Measurements from ENCODE around the gene DDX23. TPM values are rescaled to one million over a fixed set of nuclear protein-coding genes. Genes with fewer than 3 reads are reported as not detected.

Gene DDX23
- polyA plus RNA-seq, 2 of the 4 experiments (the other 2 are of a cell fraction), result 116 to 132 TPM

DNA sequence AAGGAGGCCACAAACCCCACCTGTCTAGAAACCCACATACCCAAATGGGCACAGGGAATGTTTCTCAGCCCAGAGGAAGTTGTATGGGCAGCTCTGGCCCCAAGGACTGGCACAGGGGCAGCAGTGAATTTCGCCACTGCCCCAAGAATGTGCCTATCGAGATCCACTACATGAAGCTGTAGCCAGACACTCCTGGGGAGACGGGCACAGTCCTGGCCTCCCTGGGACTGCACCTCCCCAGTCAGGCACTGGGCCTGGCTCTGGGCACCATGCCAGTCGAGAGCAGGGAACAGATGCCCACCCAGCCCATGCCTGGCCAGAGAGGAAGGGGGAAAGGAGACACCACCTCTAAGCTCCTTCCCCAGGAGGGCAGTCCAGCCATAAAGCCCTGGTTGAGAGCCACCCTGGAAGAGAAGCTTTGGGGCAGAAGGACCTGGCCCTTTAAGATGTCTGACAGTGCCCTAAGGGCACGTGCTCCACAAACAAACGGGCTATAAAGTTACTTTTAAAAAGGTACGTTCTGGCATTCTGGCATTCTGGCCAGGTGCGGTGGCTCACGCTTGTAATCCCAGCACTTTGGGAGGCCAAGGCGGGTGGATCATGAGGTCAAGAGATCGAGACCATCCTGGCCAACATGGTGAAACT is 71.5 kb downstream of the DDX23 start (continued):
- TF ChIP-seq, protein P1, sequence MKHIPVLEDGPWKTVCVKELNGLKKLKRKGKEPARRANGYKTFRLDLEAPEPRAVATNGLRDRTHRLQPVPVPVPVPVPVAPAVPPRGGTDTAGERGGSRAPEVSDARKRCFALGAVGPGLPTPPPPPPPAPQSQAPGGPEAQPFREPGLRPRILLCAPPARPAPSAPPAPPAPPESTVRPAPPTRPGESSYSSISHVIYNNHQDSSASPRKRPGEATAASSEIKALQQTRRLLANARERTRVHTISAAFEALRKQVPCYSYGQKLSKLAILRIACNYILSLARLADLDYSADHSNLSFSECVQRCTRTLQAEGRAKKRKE (CRISPR knock-in tag; IDR thresholded peaks at IDR 0.05; ENCODE audit: low read depth), result no peak

DNA sequence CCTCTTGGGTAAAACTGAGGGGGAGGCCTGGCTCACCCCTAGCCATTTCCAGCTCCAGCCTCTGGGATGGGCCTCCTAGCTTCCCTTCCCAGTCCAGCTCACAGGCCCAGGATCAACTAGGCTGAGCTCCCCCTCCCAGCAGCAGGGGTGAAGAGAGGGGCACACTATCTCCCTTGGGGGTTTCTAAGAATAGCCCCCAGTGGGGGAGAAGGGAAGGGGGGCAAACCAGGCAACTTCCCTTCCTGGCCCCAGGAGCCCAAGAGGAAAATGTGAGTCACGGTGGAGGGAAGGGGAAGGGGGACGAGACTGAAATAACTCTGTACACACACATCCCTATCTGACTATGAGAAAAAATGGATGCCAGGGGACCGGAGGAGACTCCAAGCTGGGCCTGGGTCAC is 72.1 kb downstream of the DDX23 start:
- DNase-seq (ENCODE audit: low read depth in 1 of 2, low spot score in 1 of 2), result no peak
- Histone ChIP-seq H3K4me1 (no peaks in the 10 kb centered on the region), H3K4me3 (no peak overlapping the region), H3K4me2 (no peak overlapping the region), H3K9me3 (no peaks in the 10 kb centered on the region), H3K27ac (no peak overlapping the region)
- 80% methylated on average over 3 of the region's 3 CpGs for WGBS (ENCODE audit: missing lambda C conversion rate)
- ChIA-PET CTCF (interaction anchor here (1.0 to 7.4 kb wide), 7 partner anchors 9 to 111 kb away, joined by 3 to 61 read pairs (median 3); partner anchors contain the start of gene ADCY6), POLR2A (interaction anchor here (2.3 kb wide), 1 partner anchor 9 kb away, joined by 7 read pairs; the partner anchor contains the start of gene ADCY6)
- FAIRE-seq, result no peak
- TF ChIP-seq JUN (IDR thresholded peaks at IDR 0.05) (no peak), KDM1A (IDR thresholded peaks at IDR 0.05; ENCODE audit: low read depth) (no peak), ZFP36 (IDR thresholded peaks at IDR 0.05; ENCODE audit: borderline replicate concordance, partially characterized antibody) (no peak), TP53 (CRISPR knock-in tag; IDR thresholded peaks at IDR 0.05) (no peak), JUNB (IDR thresholded peaks at IDR 0.05) (no peak), HDAC2 (IDR thresholded peaks at IDR 0.05) (no peak), HOXB5 (CRISPR knock-in tag; IDR thresholded peaks at IDR 0.05) (no peak)
- TF ChIP-seq, protein P2, sequence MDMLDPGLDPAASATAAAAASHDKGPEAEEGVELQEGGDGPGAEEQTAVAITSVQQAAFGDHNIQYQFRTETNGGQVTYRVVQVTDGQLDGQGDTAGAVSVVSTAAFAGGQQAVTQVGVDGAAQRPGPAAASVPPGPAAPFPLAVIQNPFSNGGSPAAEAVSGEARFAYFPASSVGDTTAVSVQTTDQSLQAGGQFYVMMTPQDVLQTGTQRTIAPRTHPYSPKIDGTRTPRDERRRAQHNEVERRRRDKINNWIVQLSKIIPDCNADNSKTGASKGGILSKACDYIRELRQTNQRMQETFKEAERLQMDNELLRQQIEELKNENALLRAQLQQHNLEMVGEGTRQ (IDR thresholded peaks at IDR 0.05), result no peak
- no peak for ATAC-seq

Small RNA genes lying within 50 kb of the gene (small RNA-seq; reads per million reads assigned to genes)
- gene RF00019 (0 reads per million in 6 experiments), gene RNU6-600P (0 reads per million in 6 experiments)

Other genes with a start within 250 kb of the DDX23 start
- gene KANSL2, start 169.9 kb downstream of the DDX23 start, polyA plus RNA-seq (2011; rRNA removed), result 59.4 and 62.8 TPM in 2 replicates
- gene KANSL2, start 169.9 kb downstream of the DDX23 start, polyA plus RNA-seq (2017; fragmentation: RNase III; extraction: RNeasy Plus Mini Kit Qiagen cat#74134 plus additional on column Dnase treatment), result 30.2 to 31.4 TPM (median 30.3 TPM) in 3 replicates
- 54.5 and 56.2 TPM in 2 replicates for gene CCNT1, start 135.5 kb downstream of the DDX23 start, polyA plus RNA-seq (2011; rRNA removed)
- 12.9 to 13.0 TPM (median 13.0 TPM) in 3 replicates for gene CCNT1, start 135.5 kb downstream of the DDX23 start, polyA plus RNA-seq (2017; fragmentation: RNase III; extraction: RNeasy Plus Mini Kit Qiagen cat#74134 plus additional on column Dnase treatment)
- 16.3 and 20.9 TPM in 2 replicates for gene ADCY6, start 63.1 kb downstream of the DDX23 start, polyA plus RNA-seq (2011; rRNA removed)
- 18.2 to 20.8 TPM (median 19.8 TPM) in 3 replicates for gene ADCY6, start 63.1 kb downstream of the DDX23 start, polyA plus RNA-seq (2017; fragmentation: RNase III; extraction: RNeasy Plus Mini Kit Qiagen cat#74134 plus additional on column Dnase treatment)
- 12.9 and 15.4 TPM in 2 replicates for gene CACNB3, start 33.7 kb downstream of the DDX23 start, polyA plus RNA-seq (2011; rRNA removed)
- gene CACNB3, start 33.7 kb downstream of the DDX23 start, polyA plus RNA-seq (2017; fragmentation: RNase III; extraction: RNeasy Plus Mini Kit Qiagen cat#74134 plus additional on column Dnase treatment), result 17.2 to 25.8 TPM (median 23.9 TPM) in 3 replicates
- 37.8 and 54.5 TPM in 2 replicates for gene RND1, start 13.7 kb upstream of the DDX23 start, polyA plus RNA-seq (2011; rRNA removed)
- gene RND1, start 13.7 kb upstream of the DDX23 start, polyA plus RNA-seq (2017; fragmentation: RNase III; extraction: RNeasy Plus Mini Kit Qiagen cat#74134 plus additional on column Dnase treatment), result 16.8 to 28.7 TPM (median 26.5 TPM) in 3 replicates
- 50.9 and 61.9 TPM in 2 replicates for gene FKBP11, start 73.3 kb upstream of the DDX23 start, polyA plus RNA-seq (2011; rRNA removed)
- 41.2 to 45.5 TPM (median 42.2 TPM) in 3 replicates for gene FKBP11, start 73.3 kb upstream of the DDX23 start, polyA plus RNA-seq (2017; fragmentation: RNase III; extraction: RNeasy Plus Mini Kit Qiagen cat#74134 plus additional on column Dnase treatment)
- gene ARF3, start 105.3 kb upstream of the DDX23 start, polyA plus RNA-seq (2011; rRNA removed), result 281 and 287 TPM in 2 replicates
- 133 to 138 TPM (median 138 TPM) in 3 replicates for gene ARF3, start 105.3 kb upstream of the DDX23 start, polyA plus RNA-seq (2017; fragmentation: RNase III; extraction: RNeasy Plus Mini Kit Qiagen cat#74134 plus additional on column Dnase treatment)
- gene WNT10B, start 119.6 kb upstream of the DDX23 start, polyA plus RNA-seq (2011; rRNA removed), result 1.8 and 2.0 TPM in 2 replicates
- 1.5 to 1.9 TPM (median 1.7 TPM) in 3 replicates for gene WNT10B, start 119.6 kb upstream of the DDX23 start, polyA plus RNA-seq (2017; fragmentation: RNase III; extraction: RNeasy Plus Mini Kit Qiagen cat#74134 plus additional on column Dnase treatment)
- not detected in 2 replicates for gene WNT1, start 126.2 kb upstream of the DDX23 start, polyA plus RNA-seq (2011; rRNA removed)
- not detected in 3 replicates for gene WNT1, start 126.2 kb upstream of the DDX23 start, polyA plus RNA-seq (2017; fragmentation: RNase III; extraction: RNeasy Plus Mini Kit Qiagen cat#74134 plus additional on column Dnase treatment)
- 0.12 TPM in 2 replicates for gene DDN, start 147.2 kb upstream of the DDX23 start, polyA plus RNA-seq (2011; rRNA removed)
- gene DDN, start 147.2 kb upstream of the DDX23 start, polyA plus RNA-seq (2017; fragmentation: RNase III; extraction: RNeasy Plus Mini Kit Qiagen cat#74134 plus additional on column Dnase treatment), result 0.34 to 0.50 TPM (median 0.38 TPM) in 3 replicates
- 100 and 117 TPM in 2 replicates for gene PRKAG1, start 166.6 kb upstream of the DDX23 start, polyA plus RNA-seq (2011; rRNA removed)
- gene PRKAG1, start 166.6 kb upstream of the DDX23 start, polyA plus RNA-seq (2017; fragmentation: RNase III; extraction: RNeasy Plus Mini Kit Qiagen cat#74134 plus additional on column Dnase treatment), result 40.0 to 42.8 TPM (median 41.9 TPM) in 3 replicates
- 17.6 and 21.4 TPM in 2 replicates for gene KMT2D, start 208.6 kb upstream of the DDX23 start, polyA plus RNA-seq (2011; rRNA removed)
- gene KMT2D, start 208.6 kb upstream of the DDX23 start, polyA plus RNA-seq (2017; fragmentation: RNase III; extraction: RNeasy Plus Mini Kit Qiagen cat#74134 plus additional on column Dnase treatment), result 20.0 to 24.8 TPM (median 20.8 TPM) in 3 replicates
- gene RHEBL1, start 217.8 kb upstream of the DDX23 start, polyA plus RNA-seq (2011; rRNA removed), result 4.0 TPM in 2 replicates
- 1.8 to 2.4 TPM (median 2.1 TPM) in 3 replicates for gene RHEBL1, start 217.8 kb upstream of the DDX23 start, polyA plus RNA-seq (2017; fragmentation: RNase III; extraction: RNeasy Plus Mini Kit Qiagen cat#74134 plus additional on column Dnase treatment)
- not detected in 2 replicates for gene DHH, start 242.6 kb upstream of the DDX23 start, polyA plus RNA-seq (2011; rRNA removed)
- gene DHH, start 242.6 kb upstream of the DDX23 start, polyA plus RNA-seq (2017; fragmentation: RNase III; extraction: RNeasy Plus Mini Kit Qiagen cat#74134 plus additional on column Dnase treatment), result not detected in 3 replicates